Epidermal melanocyte (primary cell): ENCODE results near the gene INKA1.
A peak's percentile ranks its signal among the peaks of the same experiment; 100 is the strongest.
"Not testable (repeated sequence)": the region's sequence is repeated elsewhere in the genome, so short reads cannot be mapped to it uniquely, and the experiment has no call there.

Experiments used
- DNase-seq: peaks from one replicate; pipeline ENCODE4 v3.0.0; 2011; ENCODE audit warnings: low spot score; ENCODE audit not compliant: insufficient read length

INKA1 gene

DNA sequence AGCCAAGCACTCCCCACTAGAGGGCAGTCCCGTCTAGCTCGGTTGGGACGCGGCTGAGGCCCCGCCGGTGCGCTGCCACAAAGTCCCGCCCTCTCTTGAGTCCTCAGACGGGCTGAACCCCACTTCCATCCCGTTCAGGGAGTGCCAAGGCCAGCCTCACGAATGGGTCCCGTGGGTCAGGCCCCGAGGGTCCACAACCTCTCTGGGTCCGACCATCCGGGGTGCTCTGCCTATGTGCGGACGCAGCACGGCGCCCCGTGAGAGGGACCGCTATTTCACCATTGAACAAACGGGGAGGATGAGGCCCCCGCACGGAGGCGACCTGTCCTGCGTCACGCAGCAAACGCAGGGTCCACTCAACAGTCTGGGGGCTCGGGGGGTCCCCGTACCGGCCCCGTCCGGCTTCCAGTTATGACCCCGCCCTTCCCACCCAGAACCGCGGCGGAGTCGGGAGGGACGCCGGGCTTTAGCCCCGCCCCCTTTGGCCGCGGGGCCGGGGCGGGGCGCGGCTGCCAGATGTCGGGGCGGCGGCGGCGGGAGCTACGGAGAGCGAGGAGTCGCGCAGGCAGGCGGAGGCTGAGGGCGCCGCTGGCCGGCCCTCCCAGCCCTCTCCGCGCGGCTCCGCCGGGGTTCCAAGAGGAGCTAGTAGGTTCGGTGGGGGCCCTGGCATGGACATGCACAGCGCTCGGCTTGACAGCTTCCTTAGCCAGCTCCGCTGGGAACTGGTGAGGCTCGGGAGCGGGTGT is at the start of gene INKA1:
TSS of gene INKA1 (plus strand) at position 543 of the 746 bp plus-strand sequence. CDS start at position 675, 132 bp downstream.
- peak; percentile 88 for DNase-seq

DNA sequence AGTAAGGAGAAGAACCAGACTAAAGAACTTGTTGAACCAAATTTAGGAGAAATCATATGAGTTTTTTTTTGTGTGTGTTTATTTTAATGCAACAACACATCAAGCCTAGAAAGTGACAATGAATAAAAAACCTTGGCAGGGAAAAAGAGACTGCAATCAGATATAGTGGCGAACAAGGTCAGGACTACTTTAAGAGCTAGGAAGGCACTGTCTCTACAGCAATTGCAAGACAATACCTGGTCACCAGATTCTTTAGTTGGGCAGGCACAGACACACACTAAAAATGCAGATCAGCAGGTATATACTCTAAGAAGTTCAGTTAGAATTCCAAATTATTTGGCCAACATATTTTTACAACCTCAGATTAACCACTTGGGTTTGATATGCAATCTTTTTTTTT is 48.5 kb upstream of the INKA1 start:
- DNase-seq = no peak

DNA sequence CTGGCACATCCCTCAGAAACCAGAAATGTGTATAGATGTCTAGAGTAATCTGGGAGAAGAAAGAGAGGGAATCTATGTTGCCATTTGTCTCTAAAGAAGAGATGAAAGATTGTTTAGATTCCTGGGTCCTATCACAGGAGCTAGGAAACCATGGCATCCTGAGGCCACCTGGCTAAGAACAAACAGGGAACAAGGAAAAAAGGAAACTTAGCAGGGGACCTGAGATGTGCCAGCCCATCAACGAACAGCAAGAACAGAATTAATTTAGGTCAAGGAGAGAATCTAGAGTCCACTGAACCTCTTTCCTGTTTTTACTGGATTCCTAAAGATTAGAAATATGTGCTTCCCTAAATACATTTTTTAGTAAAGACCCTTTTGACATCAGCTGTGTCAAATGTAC is 47.0 kb upstream of the INKA1 start:
- no peak for DNase-seq

DNA sequence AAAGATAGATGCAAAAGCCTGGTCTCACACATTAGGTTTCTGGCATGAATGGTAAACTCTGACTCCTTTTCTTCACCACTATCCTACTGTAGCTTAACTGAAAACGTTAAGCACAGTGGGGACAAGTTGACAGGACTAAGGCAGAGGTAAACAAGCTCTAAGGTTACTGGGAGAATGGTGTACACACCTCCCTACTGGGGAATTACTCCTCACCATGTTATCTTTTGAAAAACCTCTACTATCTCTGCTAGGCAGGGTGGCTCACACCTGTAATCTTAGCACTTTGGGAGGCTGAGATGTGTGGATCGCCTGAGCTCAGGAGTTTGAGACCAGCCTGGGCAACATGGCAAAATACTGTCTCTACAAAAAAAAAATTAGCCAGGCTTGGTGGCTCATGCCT is 45.9 kb upstream of the INKA1 start:
- no peak for DNase-seq

DNA sequence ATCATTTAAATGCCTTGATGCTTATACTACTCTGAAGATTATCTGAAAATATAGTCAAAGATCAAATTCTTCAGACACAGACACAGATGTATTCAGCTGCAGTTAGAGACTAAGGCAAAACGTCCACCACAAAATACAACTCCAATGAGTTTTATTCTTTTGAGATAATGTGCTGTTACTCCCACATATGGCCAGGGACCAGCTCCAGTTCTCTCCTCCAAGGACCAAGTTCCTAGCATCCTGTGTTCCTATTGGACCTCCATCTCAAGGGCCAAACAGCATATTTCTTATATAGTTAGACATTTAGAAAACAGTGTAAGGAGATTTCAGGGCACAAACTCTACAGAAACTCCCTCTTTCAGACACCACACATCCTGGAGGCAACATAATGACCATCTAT is 43.8 kb upstream of the INKA1 start:
- no peak for DNase-seq

DNA sequence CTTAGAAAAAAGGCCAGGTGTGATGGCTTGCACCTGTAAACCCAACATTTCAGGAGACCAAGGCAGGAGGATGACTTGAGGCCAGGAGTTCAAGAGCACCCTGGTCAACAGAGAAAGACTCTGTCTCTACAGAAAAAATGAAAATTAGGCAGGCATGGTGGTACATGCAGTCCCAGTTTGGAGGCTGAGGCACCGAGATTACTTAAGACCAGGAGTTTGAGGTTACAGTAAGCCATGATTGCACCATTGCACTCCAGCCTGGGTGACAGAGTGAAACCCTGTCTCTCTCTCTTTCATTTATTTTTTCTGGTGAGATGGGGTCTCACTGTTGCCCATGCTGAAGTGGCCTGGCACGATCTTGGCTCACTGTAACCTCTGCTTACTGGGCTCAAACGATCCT is 41.4 kb upstream of the INKA1 start:
- DNase-seq = no peak

DNA sequence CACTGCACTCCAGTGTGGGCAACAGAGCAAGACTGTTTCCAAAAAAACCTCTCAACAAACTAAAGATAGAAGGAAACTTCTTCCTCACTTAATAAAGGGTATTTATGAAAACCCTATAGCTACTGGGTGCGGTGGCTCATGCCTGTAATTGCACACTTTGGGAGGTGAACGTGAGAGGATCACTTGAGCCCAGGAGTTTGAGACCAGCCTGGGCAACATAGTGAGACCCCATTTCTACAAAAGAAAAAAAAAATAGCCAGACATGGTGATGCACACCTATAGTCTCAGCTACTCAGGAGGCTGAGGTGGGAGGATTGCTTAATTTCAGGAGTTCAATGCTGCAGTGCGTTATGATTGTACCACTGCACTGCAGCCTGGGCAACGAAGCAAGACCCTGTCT is 39.1 kb upstream of the INKA1 start:
- no peak for DNase-seq

DNA sequence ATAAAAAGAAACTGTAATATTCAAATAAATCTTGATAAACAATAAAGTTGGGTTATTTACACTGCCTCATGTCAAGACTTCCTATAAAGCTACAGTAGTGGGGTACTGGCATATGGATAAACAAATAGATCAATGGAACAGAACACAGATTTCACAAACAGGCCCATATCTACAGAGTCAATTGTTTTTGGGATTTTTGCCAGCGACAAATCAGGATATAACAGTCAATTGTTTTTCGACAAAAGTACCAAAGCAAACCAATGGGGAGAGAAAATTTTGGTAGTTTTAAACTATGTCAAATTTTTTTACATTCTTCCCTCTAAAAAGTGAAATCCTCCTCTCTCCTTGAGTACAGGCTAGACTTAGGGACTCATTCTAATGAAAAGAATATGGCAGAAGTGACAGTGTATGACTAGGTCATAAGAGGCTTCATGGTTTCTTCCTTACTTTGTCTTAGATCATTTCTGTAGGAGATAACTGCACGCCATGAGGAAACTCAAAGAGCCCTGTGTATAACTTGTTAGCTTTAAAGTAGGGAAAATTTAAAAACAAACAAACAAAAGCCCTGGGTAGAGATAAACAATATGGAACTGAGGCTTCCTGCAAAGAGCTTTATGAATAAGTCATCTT is 33.7 kb upstream of the INKA1 start:
- no peak for DNase-seq

DNA sequence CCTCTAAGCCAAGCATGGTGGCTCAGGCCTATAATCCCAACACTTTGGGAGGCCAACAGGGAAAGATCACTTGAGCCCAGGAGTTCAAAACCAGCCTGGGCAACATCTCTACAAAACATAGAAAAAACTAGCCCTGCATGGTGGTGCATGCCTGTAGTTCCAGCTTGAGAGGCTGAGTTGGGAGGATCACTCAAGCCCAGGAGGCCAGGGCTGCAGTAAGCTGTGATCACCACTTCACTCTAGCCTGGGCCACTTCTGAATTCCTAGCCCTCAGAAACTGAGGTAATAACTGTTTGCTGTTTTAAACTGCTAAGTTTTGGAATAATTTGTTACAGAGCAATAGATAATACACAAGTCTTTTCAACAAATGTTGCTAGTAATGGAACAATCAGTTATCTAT is 33.1 kb upstream of the INKA1 start:
- DNase-seq = no peak

DNA sequence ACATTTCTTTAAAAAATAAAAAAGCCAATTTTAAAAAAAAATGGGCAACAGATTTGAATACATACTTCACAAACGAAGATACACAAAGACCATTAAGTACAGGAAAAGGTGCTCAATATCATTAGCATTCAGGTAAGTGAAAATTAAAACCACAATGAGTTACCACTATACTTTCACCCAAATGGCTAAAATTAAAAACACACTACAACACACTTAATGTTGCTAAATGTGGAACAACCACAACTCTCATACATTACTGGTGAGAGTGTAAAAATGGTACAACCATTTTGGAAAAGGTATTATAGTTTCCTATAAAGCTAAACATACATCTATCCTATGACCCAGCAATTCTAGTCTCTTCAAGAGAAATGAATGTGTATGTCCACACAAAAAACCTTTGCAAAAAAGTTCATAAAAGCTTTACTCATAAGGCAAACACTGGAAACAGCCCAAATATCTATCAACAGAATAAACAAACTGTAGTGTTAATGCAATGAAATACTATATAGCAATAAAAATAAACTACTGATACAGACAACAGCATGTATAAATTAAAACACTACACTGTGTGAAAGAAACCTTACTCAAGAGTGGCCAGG is 31.6 kb upstream of the INKA1 start:
- DNase-seq = no peak

DNA sequence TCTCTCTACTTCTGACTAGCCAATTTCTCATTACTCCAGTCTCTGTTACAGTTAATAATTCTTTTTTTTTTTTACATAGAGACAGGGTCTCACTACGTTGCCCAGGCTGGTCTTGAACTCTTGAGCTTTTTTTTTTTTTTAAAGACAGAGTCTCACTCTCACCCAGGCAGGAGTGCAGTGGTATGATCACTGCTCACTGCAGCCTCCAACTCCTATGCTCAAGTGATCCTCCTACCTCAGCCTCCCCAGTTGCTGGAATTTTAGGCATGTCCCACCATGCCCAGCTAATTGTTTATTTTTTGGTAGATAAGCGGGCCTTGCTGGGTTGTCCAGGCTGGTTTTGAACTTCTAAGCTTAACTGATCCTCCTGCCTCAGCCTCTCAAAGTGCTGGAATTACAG is 30.4 kb upstream of the INKA1 start:
- DNase-seq = no peak

DNA sequence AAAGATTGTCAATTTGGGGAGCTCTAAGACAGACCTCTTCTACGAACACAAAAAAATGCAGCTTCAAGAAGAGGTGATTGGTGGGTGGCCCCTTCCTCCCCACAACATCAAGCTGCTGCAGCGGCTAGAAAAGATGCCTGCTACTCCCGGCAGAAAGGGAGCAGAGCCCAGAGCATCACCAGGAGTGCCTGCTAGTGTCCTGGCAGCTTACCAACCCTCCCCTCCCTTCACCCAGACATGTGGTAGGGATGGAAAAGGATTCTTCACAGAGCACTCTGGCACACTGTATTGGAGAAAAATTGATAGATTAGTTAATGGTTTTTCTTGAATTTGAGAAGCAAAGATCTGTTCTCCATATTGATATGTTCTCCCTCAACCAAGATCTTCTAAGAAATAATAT is 27.5 kb upstream of the INKA1 start:
- no peak for DNase-seq

DNA sequence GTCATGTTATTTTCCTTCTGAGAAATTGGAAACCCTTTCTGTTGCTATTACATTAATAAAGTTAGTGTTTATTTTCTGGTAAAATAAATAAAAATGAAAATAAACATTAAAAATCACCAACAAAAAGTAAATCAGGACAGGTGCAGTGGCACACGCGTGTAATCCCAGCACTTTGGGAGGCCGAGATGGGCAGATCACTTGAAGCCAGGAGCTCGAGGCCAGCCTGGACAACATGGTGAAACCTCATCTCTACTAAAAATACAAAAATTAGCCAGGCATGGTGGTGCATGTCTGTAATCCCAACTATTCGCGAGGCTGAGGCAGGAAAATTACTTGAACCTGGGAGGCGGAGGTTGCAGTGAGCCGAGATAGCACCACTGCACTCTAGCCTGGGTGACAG is 27.0 kb upstream of the INKA1 start:
- DNase-seq = not testable (repeated sequence)

DNA sequence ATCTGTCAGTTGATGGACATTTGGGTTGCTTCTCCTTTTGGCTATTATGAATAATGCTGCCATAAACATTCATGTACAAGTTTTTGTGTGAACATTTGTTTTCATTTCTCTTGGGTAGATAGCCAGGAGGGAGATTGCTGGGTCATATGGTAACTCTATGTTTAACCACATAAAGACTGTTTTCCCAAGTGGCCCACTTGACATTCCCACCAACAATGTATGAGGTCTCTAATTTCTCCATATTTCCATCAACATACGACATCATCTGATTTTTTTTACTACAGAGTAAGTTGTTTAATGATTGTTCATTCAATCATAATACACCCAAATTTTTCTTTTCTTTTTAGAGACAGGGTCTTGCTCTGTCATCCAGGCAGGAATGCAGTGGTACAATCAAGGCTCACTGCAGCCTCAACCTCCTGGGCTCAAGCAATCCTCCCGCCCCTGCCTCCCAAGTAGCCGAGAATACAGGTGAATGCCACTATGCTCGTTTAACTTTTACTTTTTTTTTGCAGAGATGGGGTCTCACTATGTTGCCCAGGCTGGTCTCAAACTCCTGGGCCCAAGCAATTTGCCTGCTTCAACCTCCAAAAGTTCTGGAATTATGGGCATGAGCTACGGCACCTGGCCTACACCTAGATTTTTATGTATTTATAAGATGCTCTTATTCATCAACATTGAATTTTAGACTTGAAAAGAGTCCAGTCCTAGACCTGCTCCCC is 23.5 kb upstream of the INKA1 start:
- no peak for DNase-seq

DNA sequence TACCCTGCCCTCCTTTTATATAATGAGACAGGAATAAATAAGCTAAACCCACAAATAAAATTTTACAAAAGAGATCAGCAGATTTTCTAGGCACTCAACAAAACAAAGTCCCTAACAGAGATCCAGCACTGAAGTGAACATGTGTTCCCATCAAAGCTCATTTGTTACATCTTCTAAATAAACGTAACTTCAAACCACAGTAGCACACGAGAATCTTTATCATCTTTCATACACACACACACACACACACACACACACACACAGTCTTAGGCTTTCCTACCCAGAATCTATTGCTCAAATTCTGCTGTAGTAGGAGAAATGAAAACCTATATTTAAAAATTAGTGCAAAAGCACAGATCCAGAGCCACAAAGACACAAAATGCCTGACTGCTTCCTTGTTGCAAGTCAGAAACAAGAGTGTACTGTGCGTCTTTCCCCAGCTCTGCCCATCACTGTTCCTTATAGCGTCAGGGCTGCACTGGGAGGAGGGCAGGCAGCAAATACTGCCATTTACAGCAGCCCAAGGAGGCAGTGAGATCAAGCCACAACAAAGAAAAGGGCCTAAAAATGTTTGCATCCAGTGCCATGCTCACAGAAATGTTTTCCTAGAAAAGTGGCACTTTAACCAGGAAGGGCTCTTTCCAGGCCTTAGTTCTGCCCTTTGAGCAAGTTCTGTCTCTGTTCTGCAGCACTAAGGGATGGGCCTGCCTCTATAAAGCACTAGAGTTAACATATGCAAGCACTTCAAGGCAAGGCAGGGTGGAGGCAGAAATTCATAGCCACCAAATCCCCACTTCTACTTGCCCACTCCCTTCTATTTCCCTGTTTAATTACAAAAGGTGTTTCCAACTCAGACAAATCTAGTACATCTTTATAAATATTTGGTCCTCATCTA is 22.7 kb upstream of the INKA1 start:
- DNase-seq = peak; percentile 43

DNA sequence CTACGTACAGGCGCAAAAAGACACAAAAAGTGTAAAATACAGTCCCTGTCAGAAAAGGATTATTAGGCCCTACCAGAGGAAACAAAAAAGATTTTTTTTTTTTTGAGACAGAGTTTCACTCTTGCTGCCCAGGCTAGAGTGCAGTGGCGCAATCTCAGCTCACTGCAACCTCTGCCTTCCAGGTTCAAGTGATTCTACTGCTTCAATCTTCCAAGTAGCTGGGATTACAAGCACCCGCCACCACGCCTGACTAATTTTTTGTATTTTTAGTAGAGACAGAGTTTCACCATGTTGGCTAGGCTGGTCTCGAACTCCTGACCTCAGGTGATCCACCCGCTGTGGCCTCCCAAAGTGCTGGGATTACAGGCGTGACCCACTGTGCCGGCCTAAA is 22.1 kb upstream of the INKA1 start:
- DNase-seq = not testable (repeated sequence)

DNA sequence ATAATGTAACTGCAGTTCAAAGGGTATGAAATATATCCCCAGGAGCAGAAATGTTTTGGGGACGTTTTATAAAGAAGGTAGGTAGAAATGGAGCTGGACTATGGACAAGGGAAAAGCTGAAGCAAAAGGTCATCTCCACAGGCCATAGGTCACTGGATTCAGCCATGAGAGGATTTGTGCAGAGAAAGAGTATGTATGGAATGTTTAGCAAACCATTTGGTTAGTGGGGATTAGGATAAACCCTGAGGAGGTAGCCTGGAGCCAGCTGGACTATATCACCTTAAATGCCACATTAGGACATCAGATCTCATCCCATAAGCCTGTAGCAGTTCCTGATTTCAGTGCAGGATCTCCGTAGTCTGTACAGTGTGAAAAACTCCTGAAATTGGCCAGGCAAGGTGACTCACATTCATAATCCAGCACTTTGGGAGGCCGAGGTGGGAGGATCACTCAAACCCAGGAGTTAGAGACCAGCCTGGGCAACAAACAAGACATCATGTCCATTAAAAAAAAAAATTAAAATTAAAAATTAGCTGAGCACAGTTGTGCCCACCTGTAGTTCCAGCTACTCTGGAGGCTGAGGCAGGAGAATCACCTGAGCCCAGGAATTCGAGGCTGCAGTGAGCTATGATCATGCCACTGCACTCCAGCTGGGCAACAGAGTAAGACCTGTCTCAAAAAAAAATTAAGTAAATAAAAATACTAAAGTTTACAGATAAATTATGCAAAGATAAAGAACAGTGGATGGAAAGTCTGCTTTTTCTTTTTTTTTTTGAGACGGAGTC is 21.5 kb upstream of the INKA1 start:
- DNase-seq = no peak

DNA sequence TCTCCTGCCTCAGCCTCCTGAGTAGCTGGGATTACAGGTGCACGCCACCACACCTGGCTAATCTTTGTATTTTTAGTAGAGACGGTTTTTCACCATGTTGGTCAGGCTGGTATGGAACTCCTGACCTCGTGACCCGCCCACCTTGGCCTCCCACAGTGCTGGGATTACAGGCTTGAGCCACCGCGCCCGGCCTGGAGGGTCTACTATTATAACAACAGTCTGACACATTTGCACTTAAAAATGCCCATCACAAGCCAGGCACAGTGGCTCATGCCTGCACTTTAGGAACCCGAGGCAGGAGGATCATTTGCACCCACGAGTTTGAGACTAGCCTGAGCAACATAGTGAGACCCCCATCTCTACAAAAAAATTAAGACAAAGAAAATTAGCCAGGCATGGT is 20.8 kb upstream of the INKA1 start:
- DNase-seq = not testable (repeated sequence)

DNA sequence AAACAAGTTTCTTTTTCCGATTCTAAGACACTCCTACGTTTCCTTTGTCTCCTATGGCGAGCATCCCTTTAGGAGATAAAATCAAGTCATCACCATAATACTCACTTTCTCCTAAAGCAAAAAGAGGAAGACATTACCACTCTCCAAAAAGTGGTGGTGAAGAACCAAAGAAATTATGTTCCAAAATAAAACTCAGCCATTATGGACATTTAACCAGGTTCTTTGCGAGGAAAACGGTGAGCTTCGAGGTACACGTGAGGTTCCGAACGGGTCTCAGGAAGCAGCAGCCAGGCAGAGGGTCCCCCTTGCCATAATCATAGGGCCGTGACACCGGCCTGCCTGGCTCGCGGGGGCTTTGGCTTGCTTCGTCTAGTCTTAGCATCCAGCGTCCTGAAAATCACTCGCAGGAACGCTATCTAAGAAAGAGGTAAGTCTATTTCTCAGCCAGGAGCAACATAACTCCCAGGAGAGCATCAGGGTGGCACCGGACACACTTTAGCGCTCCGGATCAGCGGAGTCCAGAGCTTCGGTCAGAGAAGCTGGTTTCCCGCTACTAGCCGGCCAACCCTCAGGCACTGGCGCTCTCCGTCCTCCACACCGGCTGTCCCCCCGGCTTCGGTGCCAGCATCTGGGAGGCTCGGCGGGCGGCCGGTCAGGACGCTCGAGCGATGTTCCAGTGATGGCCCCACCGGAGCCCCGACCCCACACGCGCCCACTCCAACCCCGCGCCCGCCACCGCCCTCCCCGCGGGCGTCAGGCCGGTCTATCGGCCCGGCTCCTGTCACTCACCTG is 17.3 kb upstream of the INKA1 start:
- no peak for DNase-seq
